Activated CD4-positive, alpha-beta memory T cell treated with anti-CD3 and anti-CD28 coated beads for 36 hours (primary cell): ENCODE results near the gene TMEM235. TPM values are rescaled to one million over a fixed set of nuclear protein-coding genes. Genes with fewer than 3 reads are reported as not detected.
"Not testable (repeated sequence)": the region's sequence is repeated elsewhere in the genome, so short reads cannot be mapped to it uniquely, and the experiment has no call there.

Source experiments
- CTCF ChIA-PET: fragments of 350-600 bp; sonication (Branson Sonifier 250); formaldehyde crosslinking; loops from one replicate; lab custom pipeline; 2021; ENCODE audit warnings: antibody characterized with exemption, inconsistent platforms; lab: Charles Lee
- POLR2A ChIA-PET: fragments of 350-600 bp; sonication (Branson Sonifier 250); formaldehyde crosslinking; loops from one replicate; lab custom pipeline; 2021; ENCODE audit warnings: antibody characterized with exemption; lab: Charles Lee
- DNase-seq: peaks from one replicate; pipeline ENCODE4 v3.0.0-alpha.2; 2020
- H3K27ac Mint-ChIP-seq: one replicate; pipeline ENCODE4 v1.8.0; 2021; ENCODE audit warnings: mixed read lengths
- H3K27me3 Mint-ChIP-seq: one replicate; pipeline ENCODE4 v1.8.0; 2021; ENCODE audit warnings: mixed read lengths
- H3K36me3 Mint-ChIP-seq: one replicate; pipeline ENCODE4 v1.8.0; 2021; ENCODE audit warnings: mixed read lengths
- H3K4me1 Mint-ChIP-seq: one replicate; pipeline ENCODE4 v1.8.0; 2021; ENCODE audit warnings: low read depth, mixed read lengths
- H3K4me3 Mint-ChIP-seq: one replicate; pipeline ENCODE4 v1.8.0; 2021; ENCODE audit warnings: mild to moderate bottlenecking, mixed read lengths
- H3K9me3 Mint-ChIP-seq: one replicate; pipeline ENCODE4 v1.8.0; 2021; ENCODE audit warnings: mixed read lengths
- intact Hi-C: fragments of 100-400 bp; cut with micrococcal nuclease; formaldehyde crosslinking; loops from one replicate; pipeline ENCODE4 v1.15.1; 2023
- total RNA-seq, 2 experiments: library from RNA; stranded (reverse); gene quantifications; one replicate each; pipeline ENCODE4 v1.2.3, GENCODE V29; 2021

Gene TMEM235
- total RNA-seq, 2 experiments from 2014 or later: not detected

DNA sequence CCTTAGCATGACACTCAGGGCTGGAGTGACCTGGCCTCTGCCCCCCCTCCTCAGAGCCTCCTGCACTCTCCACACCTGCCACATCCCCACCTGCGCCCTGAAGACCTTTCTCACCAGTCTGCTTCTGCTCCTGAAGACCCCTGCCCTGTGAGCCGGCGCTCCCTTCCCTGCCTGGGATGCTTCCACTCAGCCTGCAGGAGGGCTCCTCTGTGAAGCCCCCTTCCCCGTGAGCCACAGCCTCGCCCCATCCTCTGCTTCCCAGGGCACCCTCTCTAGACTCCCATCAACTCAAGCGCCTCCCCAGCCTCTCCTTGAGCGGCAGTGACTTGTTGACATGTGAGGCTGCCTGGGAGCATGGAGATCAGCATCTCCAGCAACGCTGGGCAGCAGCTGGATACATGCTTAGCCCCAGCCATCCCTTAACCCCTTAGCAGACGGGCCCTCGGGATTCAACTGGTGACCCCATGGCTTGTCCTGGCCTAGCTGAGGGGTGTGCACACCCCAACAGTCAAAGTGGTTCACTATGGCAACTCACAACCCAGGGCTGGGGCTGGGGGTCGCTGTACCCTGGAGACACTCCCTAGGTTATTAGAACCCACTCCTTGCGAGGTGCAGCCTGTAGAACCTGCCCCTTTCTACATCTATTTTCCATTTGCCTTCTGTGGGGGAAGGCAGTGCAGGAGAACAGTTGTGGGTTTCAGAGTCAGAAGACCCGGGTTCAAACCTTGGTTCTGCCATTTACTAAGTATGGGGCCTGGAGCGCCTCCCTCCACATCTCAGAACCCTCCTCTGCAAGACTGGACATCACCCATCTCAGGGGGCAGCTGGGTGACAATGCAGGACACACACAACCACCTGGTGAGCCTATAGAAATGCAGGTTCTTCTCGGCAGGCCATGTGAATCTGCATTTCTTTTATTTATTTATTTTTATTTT lies 21.5 kb downstream of the TMEM235 start:
- ChIA-PET CTCF (interaction anchor here (0.8 to 4.3 kb wide), 4 partner anchors 18 to 169 kb away, joined by 3 to 36 read pairs (median 15); no protein-coding TSS in a partner anchor), POLR2A (interaction anchor here (1.0 to 1.7 kb wide), 2 partner anchors 91 to 107 kb away, joined by 3 to 8 read pairs; partner anchors contain the start of gene SOCS3)
- H3K4me3 Mint-ChIP-seq: peak overlapping the region; percentile 64
- H3K4me1 Mint-ChIP-seq: peaks cover 38% of the 10 kb centered on the region
- intact Hi-C loops: loop anchor here (5.0 kb wide), 2 partner anchors 39 to 89 kb away; no protein-coding TSS in a partner anchor
- DNase-seq: no peak
- peaks cover 2% of the 10 kb centered on the region for H3K9me3 Mint-ChIP-seq
- H3K27me3 Mint-ChIP-seq: no peaks in the 10 kb centered on the region
- no peaks in the 10 kb centered on the region for H3K36me3 Mint-ChIP-seq
- H3K27ac Mint-ChIP-seq: peak overlapping the region; percentile 73

DNA sequence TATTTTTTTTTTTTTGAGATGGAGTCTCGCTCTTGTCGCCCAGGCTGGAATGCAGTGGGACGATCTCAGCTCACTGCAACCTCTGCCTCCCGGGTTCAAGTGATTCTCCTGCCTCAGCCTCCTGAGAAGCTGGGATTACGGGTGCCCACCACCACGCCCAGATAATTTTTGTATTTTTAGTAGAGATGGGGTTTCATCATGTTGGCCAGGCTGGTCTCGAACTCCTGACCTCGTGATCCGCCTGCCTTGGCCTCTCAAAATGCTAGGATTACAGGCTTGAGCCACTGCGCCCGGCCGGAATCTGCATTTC lies 22.2 kb downstream of the TMEM235 start:
- intact Hi-C loops: loop anchor here (5.0 kb wide), 2 partner anchors 39 to 89 kb away; no protein-coding TSS in a partner anchor
- H3K9me3 Mint-ChIP-seq, H3K27me3 Mint-ChIP-seq, H3K36me3 Mint-ChIP-seq, DNase-seq, POLR2A ChIA-PET: not testable (repeated sequence)
- Mint-ChIP-seq H3K27ac (peak overlapping the region; percentile 51), H3K4me1 (peaks cover 41% of the 10 kb centered on the region), H3K4me3 (peak overlapping the region; percentile 76)
- CTCF ChIA-PET: interaction anchor here (0.8 to 4.3 kb wide), 2 partner anchors 107 to 168 kb away, joined by 3 to 36 read pairs; no protein-coding TSS in a partner anchor

DNA sequence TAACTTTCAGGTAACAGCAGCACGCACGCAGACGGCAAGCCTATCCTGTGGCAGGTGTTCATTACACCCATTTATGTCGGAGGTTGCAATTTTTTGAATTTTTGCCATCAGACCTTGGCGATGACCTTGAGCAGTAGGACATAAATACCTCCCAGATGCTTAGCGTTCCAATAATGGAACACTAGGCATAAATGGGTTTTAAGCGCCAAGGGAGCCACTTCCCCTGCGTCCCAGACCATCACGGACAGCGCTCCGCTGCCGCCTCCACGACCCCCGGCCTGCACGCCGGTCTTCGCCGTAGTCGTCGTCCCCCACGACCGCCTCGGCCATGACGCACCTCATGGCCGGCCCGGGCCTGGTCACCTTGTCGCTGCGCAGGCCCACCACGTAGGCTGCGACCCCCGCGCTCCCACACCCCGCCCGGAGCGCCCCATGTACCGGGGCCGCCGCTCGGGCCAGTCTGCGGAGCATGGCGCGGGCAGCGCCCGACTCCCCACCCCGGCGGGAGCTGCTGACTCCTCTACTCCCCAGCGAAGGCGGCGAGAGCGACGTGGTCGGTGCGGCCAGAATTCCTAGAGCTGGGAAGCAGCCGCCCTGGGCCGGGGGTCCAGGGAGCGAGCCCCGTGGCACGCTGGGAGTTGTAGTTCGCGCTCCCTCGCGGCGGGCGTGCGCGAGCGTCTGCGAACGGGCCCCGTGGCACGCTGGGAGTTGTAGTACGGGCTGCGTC lies 22.7 kb downstream of the TMEM235 start:
- Mint-ChIP-seq H3K4me1 (peaks cover 41% of the 10 kb centered on the region), H3K27me3 (no peaks in the 10 kb centered on the region), H3K4me3 (peak overlapping the region; percentile 76), H3K27ac (peak overlapping the region; percentile 51), H3K9me3 (peaks cover 2% of the 10 kb centered on the region), H3K36me3 (no peaks in the 10 kb centered on the region)
- POLR2A ChIA-PET: interaction anchor here (0.6 kb wide), 1 partner anchor 129 kb away, joined by 4 read pairs; no protein-coding TSS in a partner anchor
- peak; percentile 90 for DNase-seq
- intact Hi-C loops: loop anchor here (2.0 to 5.0 kb wide), 3 partner anchors 38 to 125 kb away; partner anchors contain the start of gene TMC6
- CTCF ChIA-PET: interaction anchor here (1.1 to 4.3 kb wide), 2 partner anchors 119 to 168 kb away, joined by 3 to 36 read pairs; no protein-coding TSS in a partner anchor

DNA sequence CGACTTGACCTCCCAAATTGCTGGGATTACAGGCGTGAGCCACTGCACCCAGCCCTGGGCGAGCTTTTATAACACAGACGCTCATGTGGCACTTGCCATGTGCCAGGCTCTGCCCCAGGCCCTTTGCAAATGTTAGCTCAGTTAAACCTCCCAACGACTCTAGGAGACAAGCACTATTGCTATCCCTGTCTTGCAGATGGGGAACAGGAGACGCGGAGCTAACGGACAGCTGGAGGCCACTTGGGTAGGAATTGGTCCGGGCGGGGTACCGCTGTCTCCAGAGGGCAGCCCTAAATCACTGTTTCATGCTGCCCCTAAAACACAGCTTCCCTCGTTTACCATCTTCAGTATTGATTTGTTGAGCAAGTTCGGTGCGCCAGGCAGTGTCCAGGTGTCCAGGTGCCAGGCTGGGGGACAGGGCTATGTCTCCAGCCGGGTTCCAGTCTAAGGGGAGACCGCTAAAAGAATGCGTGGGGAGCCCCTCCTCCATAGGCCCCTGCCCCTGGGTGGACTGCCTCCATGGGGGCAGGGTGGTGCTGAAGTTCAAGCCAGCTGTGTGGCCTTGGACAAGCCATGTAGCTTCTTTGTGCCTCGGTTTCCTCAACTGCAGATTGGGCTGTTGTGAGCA lies 23.7 kb downstream of the TMEM235 start:
- CTCF ChIA-PET: interaction anchor here (1.1 to 1.7 kb wide), 4 partner anchors 32 to 166 kb away, joined by 3 to 8 read pairs (median 4); no protein-coding TSS in a partner anchor
- no peak for DNase-seq
- no peaks in the 10 kb centered on the region for H3K27me3 Mint-ChIP-seq
- peaks cover 48% of the 10 kb centered on the region for H3K4me1 Mint-ChIP-seq
- H3K9me3 Mint-ChIP-seq: peaks cover 2% of the 10 kb centered on the region
- POLR2A ChIA-PET: interaction anchor here (0.6 to 0.7 kb wide), 3 partner anchors 26 to 234 kb away, joined by 3 to 4 read pairs (median 3); no protein-coding TSS in a partner anchor
- no peak overlapping the region for H3K27ac Mint-ChIP-seq
- intact Hi-C loops: loop anchor here (2.0 kb wide), 1 partner anchor 126 kb away; the partner anchor contains the start of gene TMC6
- peak overlapping the region; percentile 34 for H3K4me3 Mint-ChIP-seq
- no peaks in the 10 kb centered on the region for H3K36me3 Mint-ChIP-seq

DNA sequence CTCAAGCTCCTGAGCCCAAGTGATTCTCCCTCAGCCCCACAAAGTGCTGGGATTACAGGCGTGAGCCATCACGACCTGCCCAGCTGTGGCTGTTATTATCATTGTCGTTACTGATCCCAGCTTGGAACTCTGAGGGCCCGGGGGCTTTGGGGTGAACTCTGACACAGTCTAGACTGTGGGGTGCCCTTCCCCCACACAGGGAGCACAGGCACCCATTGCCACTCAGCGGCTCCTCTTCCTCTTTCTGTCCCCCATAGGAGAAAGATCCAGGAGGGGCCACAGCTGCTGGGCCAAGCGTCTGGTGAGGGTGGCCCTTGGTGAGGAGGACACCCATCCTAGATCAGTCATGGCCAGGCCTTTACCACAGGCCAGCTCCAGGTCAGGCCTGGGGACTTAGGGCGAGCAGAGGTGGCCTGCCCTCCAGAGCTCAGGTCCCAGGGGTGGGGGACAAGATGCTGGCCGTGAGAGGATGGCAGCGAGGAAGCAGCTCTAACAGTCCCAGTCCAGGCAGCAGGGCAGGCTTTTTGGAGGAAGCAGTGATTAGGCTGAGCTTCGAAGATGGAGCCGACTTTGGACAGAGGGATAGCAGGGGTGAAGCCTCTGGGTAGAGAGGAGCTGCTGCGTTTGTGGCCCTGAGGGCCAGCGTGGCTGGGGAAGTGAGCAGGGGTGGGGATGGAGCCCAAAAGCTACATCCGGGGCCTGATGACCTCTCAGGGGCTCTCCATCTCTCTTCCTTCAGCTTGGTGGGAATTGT lies 24.7 kb downstream of the TMEM235 start:
- H3K27me3 Mint-ChIP-seq: no peaks in the 10 kb centered on the region
- CTCF ChIA-PET: interaction anchor here (1.4 to 1.7 kb wide), 3 partner anchors 31 to 165 kb away, joined by 4 to 8 read pairs (median 4); no protein-coding TSS in a partner anchor
- POLR2A ChIA-PET: no interaction called here
- no peaks in the 10 kb centered on the region for H3K36me3 Mint-ChIP-seq
- no peak for DNase-seq
- no peak overlapping the region for H3K4me3 Mint-ChIP-seq
- intact Hi-C loops: loop anchor here (2.0 kb wide), 1 partner anchor 127 kb away; the partner anchor contains the start of gene TMC6
- H3K4me1 Mint-ChIP-seq: peaks cover 49% of the 10 kb centered on the region
- peak overlapping the region; percentile 30 for H3K27ac Mint-ChIP-seq
- H3K9me3 Mint-ChIP-seq: peaks cover 2% of the 10 kb centered on the region

DNA sequence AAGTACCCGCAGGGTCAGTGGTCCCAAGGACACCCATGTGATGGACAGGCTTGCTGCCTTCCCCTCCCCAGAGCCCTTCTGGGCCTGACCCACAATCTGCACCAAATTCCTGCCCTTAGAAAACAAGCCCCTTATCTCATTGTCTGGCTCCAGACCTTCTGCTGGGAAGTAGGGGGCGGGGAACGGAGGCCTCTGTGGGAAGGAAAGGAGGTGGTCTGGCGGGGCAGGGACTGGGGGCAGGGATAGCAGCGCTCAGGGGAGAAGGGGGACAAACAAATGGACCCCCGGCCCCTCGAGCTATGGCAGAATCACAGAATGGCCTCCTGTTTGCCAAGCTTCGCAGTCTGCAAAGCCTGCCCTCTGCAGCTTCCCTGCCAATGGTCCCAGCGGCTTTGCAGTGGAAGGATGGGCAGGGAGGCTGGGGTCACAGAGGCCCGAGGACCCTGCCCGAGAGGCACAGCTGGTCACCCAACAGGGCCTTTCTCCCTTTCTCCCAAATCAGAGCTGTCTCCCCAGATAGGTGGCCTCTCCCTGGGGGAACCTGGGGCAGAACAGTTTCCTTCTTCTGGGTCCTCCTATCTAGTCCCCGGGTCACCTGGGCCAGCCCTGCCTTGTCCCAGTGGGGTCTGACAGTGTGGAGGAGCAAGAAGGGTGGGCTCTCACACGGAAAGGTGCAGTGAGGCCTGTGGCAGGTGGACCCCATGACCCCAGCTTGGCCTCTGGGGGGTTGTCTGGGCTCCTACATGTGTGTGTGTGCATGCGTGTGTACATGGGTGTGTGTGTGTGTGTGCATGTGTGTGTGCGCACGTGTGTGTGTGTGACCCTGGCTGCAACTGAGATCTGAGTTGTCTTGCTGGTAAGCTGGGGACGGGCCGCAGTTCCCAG lies 25.5 kb downstream of the TMEM235 start:
- POLR2A ChIA-PET: interaction anchor here (0.9 kb wide), 1 partner anchor 16 kb away, joined by 3 read pairs; no protein-coding TSS in a partner anchor
- DNase-seq: no peak
- H3K27ac Mint-ChIP-seq: peak overlapping the region; percentile 86
- no peaks in the 10 kb centered on the region for H3K27me3 Mint-ChIP-seq
- CTCF ChIA-PET: interaction anchor here (1.7 kb wide), 2 partner anchors 30 to 32 kb away, joined by 4 read pairs; no protein-coding TSS in a partner anchor
- intact Hi-C loops: no loop called here
- peak overlapping the region; percentile 73 for H3K4me3 Mint-ChIP-seq
- no peaks in the 10 kb centered on the region for H3K36me3 Mint-ChIP-seq
- H3K4me1 Mint-ChIP-seq: peaks cover 45% of the 10 kb centered on the region
- peaks cover 2% of the 10 kb centered on the region for H3K9me3 Mint-ChIP-seq

DNA sequence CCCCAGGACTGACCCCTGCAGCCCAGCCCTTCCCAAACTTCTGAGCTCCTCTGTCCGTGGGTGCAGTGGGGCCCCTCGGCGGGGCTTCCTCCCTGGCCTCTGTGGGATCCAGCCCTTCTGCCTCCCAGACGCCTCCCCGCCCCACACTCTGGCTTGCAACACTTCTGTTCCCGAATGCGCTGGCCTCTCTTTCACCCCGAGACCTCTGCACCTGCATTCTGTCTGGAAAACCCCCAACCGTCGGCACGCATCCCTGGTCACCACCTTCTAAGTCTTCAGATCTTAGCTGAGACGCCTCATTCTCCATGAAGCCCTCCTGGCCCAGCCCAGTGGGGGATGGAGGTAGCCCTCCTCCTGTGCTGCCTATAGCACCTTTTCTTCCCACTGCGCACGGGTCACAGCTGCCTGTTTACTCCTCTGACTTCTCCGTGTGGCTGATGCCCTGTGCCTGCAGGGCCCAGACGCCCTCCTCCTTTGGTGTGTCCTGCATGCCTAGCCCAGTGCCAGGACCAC lies 26.4 kb downstream of the TMEM235 start:
- Mint-ChIP-seq H3K4me1 (peaks cover 42% of the 10 kb centered on the region), H3K9me3 (peaks cover 2% of the 10 kb centered on the region), H3K27me3 (no peaks in the 10 kb centered on the region), H3K36me3 (no peaks in the 10 kb centered on the region), H3K27ac (peak overlapping the region; percentile 86), H3K4me3 (peak overlapping the region; percentile 73)
- ChIA-PET POLR2A (interaction anchor here (0.9 kb wide), 1 partner anchor 15 kb away, joined by 3 read pairs; no protein-coding TSS in a partner anchor), CTCF (no interaction called here)
- peak; percentile 64 for DNase-seq
- intact Hi-C loops: loop anchor here (2.0 kb wide), 2 partner anchors 57 to 103 kb away; partner anchors contain the start of gene SOCS3

DNA sequence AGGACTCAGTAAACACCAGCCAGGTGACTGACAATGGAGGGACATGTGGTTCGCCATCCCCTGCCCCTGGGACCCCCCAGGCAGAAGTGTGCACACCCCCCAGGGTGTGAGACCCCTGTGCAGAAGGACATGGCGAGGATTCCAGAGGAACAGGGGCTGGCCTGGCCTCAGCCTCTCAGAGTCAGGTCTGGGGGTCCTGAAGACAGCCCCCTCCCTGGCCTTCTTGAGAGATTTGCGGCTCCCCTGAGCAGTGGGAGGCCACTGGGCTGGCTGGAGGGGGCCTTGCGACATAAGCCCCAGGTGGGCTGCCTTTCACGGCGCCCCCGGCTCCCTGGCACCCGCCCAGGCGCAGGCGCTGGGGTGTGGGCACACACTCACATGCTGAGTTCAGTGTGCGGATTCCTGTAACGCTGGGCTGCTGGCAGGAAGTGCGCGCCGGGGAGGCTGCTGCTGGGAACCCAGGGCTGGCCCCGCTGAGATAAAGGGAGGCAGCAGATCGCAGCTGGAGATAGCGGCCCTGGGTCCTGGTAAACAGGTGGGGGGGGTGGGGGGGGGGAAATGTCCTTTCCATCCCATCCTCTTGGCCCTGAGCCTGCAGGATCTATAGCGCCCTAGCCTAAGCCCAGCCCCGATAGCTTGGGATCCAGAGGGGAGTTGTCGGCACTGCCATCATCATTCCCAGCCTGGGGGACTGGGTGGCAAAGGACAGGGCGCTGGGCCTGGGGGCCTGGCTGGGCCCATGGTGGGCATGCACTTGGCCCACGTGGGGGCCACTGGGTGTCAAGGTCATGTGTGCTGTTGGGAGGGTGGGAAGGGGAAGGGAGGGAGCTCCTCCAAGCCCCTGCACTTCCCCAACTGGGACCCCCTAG lies 27.1 kb downstream of the TMEM235 start:
- POLR2A ChIA-PET: no interaction called here
- intact Hi-C loops: loop anchor here (2.0 kb wide), 2 partner anchors 56 to 102 kb away; partner anchors contain the start of gene SOCS3

DNA sequence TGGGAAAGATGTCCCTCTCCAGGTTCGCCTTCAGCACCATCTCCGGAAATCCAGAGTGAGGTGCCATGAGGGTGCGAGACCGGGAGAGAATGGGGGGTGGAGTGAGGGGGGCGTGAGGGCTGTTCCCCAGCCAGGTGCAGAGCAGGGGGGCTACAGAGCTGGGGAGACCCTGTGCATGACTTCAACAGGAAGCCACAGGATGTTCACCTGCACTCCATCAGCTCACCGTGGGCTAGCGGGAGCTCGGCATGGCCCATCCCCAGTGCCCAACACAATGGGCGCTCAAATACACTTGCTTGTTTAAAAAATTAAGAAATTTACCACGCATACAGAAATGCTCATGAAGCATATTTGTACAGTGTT lies 27.7 kb downstream of the TMEM235 start:
- ChIA-PET CTCF (interaction anchor here (1.8 kb wide), 1 partner anchor 9 kb away, joined by 10 read pairs; no protein-coding TSS in a partner anchor), POLR2A (no interaction called here)
- Mint-ChIP-seq H3K27ac (peak overlapping the region; percentile 86), H3K4me3 (peak overlapping the region; percentile 73), H3K4me1 (peaks cover 42% of the 10 kb centered on the region), H3K9me3 (peaks cover 2% of the 10 kb centered on the region), H3K27me3 (no peaks in the 10 kb centered on the region), H3K36me3 (no peaks in the 10 kb centered on the region)
- intact Hi-C loops: loop anchor here (2.0 kb wide), 2 partner anchors 56 to 102 kb away; partner anchors contain the start of gene SOCS3
- DNase-seq: no peak

More for the DNA sequence above, 27.1 kb downstream of the TMEM235 start:
- Mint-ChIP-seq H3K36me3 (no peaks in the 10 kb centered on the region), H3K27me3 (no peaks in the 10 kb centered on the region), H3K27ac (peak overlapping the region; percentile 86), H3K9me3 (peaks cover 2% of the 10 kb centered on the region), H3K4me1 (peaks cover 45% of the 10 kb centered on the region), H3K4me3 (peak overlapping the region; percentile 73)
- CTCF ChIA-PET: interaction anchor here (1.8 kb wide), 1 partner anchor 8 kb away, joined by 10 read pairs; no protein-coding TSS in a partner anchor
- DNase-seq: peak; percentile 90
